ENCODE results near the gene CDYL2. TPM values are rescaled to one million over a fixed set of nuclear protein-coding genes. Genes with fewer than 3 reads are reported as not detected.
"Not testable (repeated sequence)": the region's sequence is repeated elsewhere in the genome, so short reads cannot be mapped to it uniquely, and the experiment has no call there.

The CDYL2 gene
- total and polyA plus RNA-seq, 4 experiments from 2014 or later, result 0.91 to 42.4 (median 20.0) TPM

DNA sequence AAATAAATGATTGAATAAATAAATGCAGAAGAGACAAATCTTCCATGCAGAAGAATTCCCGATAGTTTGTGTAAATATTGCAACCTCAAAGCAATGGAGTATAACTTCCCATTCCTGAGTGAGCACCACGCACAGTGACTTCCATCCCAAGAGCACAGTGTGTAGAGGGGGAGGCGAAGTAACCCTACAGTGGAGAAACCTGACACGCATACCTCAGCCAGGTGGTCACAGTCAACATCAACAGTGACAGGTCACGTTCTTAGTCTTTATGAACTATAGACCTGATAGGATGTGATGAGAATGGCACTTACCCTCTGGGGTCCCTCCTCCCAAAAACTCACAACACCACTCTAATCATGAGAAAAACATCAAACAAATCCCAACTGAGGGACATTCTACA lies 152.0 kb downstream of the CDYL2 start:
- peaks cover 30% of the 10 kb centered on the region for H3K4me1 ChIP-seq (ENCODE audit: insufficient read depth, low read length)
- H3K4me3 Mint-ChIP-seq, result no peak overlapping the region
- H3K9me3 ChIP-seq (ENCODE audit: control insufficient read depth in 1 of 2, low read length in 2 of 2), result no peaks in the 10 kb centered on the region
- H3K4me1 Mint-ChIP-seq, result peaks cover 27 to 49% (median 37%) of the 10 kb centered on the region in 4 donors
- H3K4me3 ChIP-seq (ENCODE audit: low read length in 2 of 2), result no peak overlapping the region
- H3K27me3 ChIP-seq (ENCODE audit: insufficient read depth, low read length), result no peaks in the 10 kb centered on the region
- peaks cover 0 to 9% (median 2%) of the 10 kb centered on the region in 8 donors for H3K9me3 Mint-ChIP-seq
- no peak overlapping the region for H3K27ac ChIP-seq (ENCODE audit: low read depth, low read length)
- H3K36me3 ChIP-seq (ENCODE audit: insufficient read depth, low read length), result no peaks in the 10 kb centered on the region
- intact Hi-C loops (cut with micrococcal nuclease), result no loop called here
- ChIA-PET POLR2A (ENCODE audit: partially characterized antibody) (no interaction called here), CTCF (ENCODE audit: partially characterized antibody) (interaction anchor here (1.2 kb wide), 1 partner anchor 14 kb away, joined by 3 read pairs; no protein-coding TSS in a partner anchor)
- H3K27me3 Mint-ChIP-seq, result no peaks in the 10 kb centered on the region
- no peak for DNase-seq
- H3K27ac Mint-ChIP-seq, result no peak overlapping the region
- H3K36me3 Mint-ChIP-seq, result peaks cover 0 to 5% of the 10 kb centered on the region in 2 donors

DNA sequence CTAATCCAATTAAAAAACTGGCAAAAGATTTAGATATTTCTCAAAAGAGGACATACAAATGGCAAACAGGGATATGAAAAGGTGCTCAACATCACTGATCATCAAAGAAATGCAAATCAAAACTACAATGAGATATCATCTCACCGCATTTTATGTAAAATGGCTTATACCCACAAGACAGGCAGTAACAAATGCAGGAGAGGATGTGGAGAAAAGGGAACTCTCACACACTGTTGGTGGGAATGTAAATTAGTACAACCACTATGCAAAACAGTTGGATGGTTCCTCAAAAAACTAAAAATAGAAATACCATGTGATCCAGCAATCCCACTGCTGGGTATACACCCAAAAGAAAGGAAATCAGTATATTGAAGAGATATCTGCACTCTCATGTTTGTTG lies 154.1 kb downstream of the CDYL2 start:
- H3K27me3 ChIP-seq (ENCODE audit: insufficient read depth, low read length); POLR2A ChIA-PET (ENCODE audit: partially characterized antibody); H3K27ac Mint-ChIP-seq; H3K4me3 ChIP-seq (ENCODE audit: low read length in 2 of 2); H3K36me3 ChIP-seq (ENCODE audit: insufficient read depth, low read length); H3K9me3 ChIP-seq (ENCODE audit: control insufficient read depth in 1 of 2, low read length in 2 of 2); CTCF ChIA-PET (ENCODE audit: partially characterized antibody); H3K27me3 Mint-ChIP-seq; intact Hi-C loops (cut with micrococcal nuclease); H3K27ac ChIP-seq (ENCODE audit: low read depth, low read length); H3K36me3 Mint-ChIP-seq: not testable (repeated sequence)
- H3K9me3 Mint-ChIP-seq, result peaks cover 0 to 15% (median 2%) of the 10 kb centered on the region in 8 donors
- DNase-seq, result peak in 4 of 5 donors; percentile 22 to 54 (median 46)
- H3K4me3 Mint-ChIP-seq, result peak overlapping the region in 6 of 8 donors; percentile 25 to 71 (median 34)
- peaks cover 15% of the 10 kb centered on the region for H3K4me1 ChIP-seq (ENCODE audit: insufficient read depth, low read length)
- H3K4me1 Mint-ChIP-seq, result peaks cover 16 to 29% (median 21%) of the 10 kb centered on the region in 4 donors

DNA sequence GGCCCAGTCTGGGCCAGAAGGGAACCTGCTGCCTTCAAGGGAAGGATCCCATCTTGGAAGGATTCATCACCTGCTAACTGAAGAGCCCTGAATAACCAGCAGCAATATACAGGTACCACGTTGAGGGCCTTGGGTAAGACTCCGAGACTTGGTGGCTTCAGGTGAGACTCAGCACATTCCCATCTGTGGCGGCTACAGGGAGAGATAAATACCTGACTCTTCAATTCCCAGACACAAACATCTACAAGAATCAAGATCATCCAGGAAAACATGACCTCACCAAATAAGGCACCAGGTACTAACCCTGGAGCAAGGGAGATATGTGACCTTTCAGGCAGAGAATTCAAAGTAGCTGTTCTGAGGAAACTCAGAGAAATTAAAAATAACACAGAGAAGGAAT lies 164.1 kb downstream of the CDYL2 start:
- Mint-ChIP-seq H3K36me3 (peaks cover 2 to 15% of the 10 kb centered on the region in 2 donors), H3K4me1 (peaks cover 0 to 9% (median 1%) of the 10 kb centered on the region in 4 donors), H3K4me3 (no peak overlapping the region), H3K27ac (no peak overlapping the region), H3K27me3 (no peaks in the 10 kb centered on the region), H3K9me3 (peaks cover 0 to 27% (median 10%) of the 10 kb centered on the region in 8 donors)
- DNase-seq, result no peak
- Histone ChIP-seq H3K36me3 (ENCODE audit: insufficient read depth, low read length) (no peaks in the 10 kb centered on the region), H3K27me3 (ENCODE audit: insufficient read depth, low read length) (no peaks in the 10 kb centered on the region), H3K4me1 (ENCODE audit: insufficient read depth, low read length) (no peaks in the 10 kb centered on the region), H3K9me3 (ENCODE audit: control insufficient read depth in 1 of 2, low read length in 2 of 2) (no peaks in the 10 kb centered on the region), H3K4me3 (ENCODE audit: low read length in 2 of 2) (no peak overlapping the region), H3K27ac (ENCODE audit: low read depth, low read length) (no peak overlapping the region)
- POLR2A ChIA-PET (ENCODE audit: partially characterized antibody), result no interaction called here
- intact Hi-C loops (cut with micrococcal nuclease), result no loop called here
- CTCF ChIA-PET (ENCODE audit: partially characterized antibody), result no interaction called here

DNA sequence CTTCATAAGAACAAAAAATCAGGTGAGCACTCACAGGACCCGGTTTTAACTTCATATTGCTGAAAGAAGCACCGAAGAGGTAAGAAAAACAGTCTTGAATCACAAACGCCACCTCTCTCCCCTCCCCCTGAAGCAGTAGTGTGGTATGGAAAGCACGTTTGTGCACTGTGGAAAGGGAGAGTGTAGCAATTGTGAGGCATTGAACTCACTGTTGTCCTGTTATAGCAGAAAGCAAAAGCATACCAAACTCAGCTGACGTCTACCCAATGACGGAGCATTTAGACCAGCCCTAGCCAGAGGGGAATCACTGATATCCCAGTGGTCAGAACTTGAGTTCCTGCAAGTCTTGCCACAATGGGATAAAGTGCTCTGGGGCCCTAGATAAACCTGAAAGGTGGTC lies 164.8 kb downstream of the CDYL2 start:
- H3K27me3 Mint-ChIP-seq, result no peaks in the 10 kb centered on the region
- H3K36me3 ChIP-seq (ENCODE audit: insufficient read depth, low read length), result no peaks in the 10 kb centered on the region
- H3K4me3 ChIP-seq (ENCODE audit: low read length in 2 of 2), result no peak overlapping the region
- no peaks in the 10 kb centered on the region for H3K27me3 ChIP-seq (ENCODE audit: insufficient read depth, low read length)
- H3K36me3 Mint-ChIP-seq, result peaks cover 2 to 19% of the 10 kb centered on the region in 2 donors
- peaks cover 0 to 9% (median under 1%) of the 10 kb centered on the region in 4 donors for H3K4me1 Mint-ChIP-seq
- no peak for DNase-seq
- intact Hi-C loops (cut with micrococcal nuclease), result no loop called here
- H3K9me3 Mint-ChIP-seq, result peaks cover 0 to 26% (median 13%) of the 10 kb centered on the region in 8 donors
- no peak overlapping the region for H3K4me3 Mint-ChIP-seq
- no peak overlapping the region for H3K27ac ChIP-seq (ENCODE audit: low read depth, low read length)
- ChIA-PET CTCF (ENCODE audit: partially characterized antibody) (no interaction called here), POLR2A (ENCODE audit: partially characterized antibody) (no interaction called here)
- H3K27ac Mint-ChIP-seq, result no peak overlapping the region
- H3K9me3 ChIP-seq (ENCODE audit: control insufficient read depth in 1 of 2, low read length in 2 of 2), result no peaks in the 10 kb centered on the region
- H3K4me1 ChIP-seq (ENCODE audit: insufficient read depth, low read length), result no peaks in the 10 kb centered on the region

DNA sequence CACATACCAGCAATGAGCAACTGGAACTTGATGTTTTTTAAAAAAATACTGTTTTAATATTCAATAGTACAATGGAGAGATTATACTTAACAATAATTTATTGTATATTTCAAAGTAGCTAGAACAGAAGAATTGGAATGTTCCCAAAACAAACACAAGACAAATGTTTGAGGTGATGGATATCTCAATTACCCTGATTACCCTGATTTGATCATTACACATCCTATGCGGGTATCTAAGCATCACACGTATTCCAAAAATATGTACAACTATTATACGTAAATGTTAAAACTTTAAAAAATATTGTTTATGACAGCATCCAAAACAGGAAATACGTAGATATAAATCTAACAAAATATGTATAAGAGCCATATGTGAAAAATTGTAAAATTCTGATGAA lies 166.8 kb downstream of the CDYL2 start:
- Histone ChIP-seq H3K27ac (ENCODE audit: low read depth, low read length) (no peak overlapping the region), H3K4me3 (ENCODE audit: low read length in 2 of 2) (no peak overlapping the region), H3K27me3 (ENCODE audit: insufficient read depth, low read length) (no peaks in the 10 kb centered on the region), H3K36me3 (ENCODE audit: insufficient read depth, low read length) (no peaks in the 10 kb centered on the region), H3K4me1 (ENCODE audit: insufficient read depth, low read length) (no peaks in the 10 kb centered on the region), H3K9me3 (ENCODE audit: control insufficient read depth in 1 of 2, low read length in 2 of 2) (no peaks in the 10 kb centered on the region)
- CTCF ChIA-PET (ENCODE audit: partially characterized antibody), result no interaction called here
- DNase-seq, result no peak
- peaks cover 0 to 15% of the 10 kb centered on the region in 2 donors for H3K36me3 Mint-ChIP-seq
- H3K4me3 Mint-ChIP-seq, result no peak overlapping the region
- intact Hi-C loops (cut with micrococcal nuclease), result no loop called here
- POLR2A ChIA-PET (ENCODE audit: partially characterized antibody), result no interaction called here
- no peaks in the 10 kb centered on the region for H3K27me3 Mint-ChIP-seq
- H3K4me1 Mint-ChIP-seq, result peaks cover 0 to 3% (median under 1%) of the 10 kb centered on the region in 4 donors
- peaks cover 0 to 16% (median 6%) of the 10 kb centered on the region in 8 donors for H3K9me3 Mint-ChIP-seq
- no peak overlapping the region for H3K27ac Mint-ChIP-seq

DNA sequence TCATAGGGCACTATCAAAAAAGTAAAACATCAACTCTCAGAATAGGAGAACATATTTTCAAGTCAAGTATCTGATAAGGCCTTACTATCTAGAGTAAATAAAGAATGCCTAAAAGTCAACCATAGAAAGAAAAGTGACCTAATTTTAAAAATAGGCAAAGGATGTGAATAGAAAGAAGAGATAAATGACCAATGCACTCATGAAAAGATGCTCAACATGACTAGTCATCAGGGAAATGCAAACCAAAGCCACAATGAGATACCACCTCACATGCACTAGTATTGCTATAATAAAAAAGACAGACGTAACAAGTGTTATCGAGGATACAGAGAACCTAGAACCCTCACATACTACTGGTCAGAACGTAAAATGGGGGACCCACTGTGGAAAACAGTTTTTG lies 172.8 kb downstream of the CDYL2 start:
- DNase-seq, result no peak
- Histone ChIP-seq H3K27me3 (ENCODE audit: insufficient read depth, low read length) (no peaks in the 10 kb centered on the region), H3K36me3 (ENCODE audit: insufficient read depth, low read length) (no peaks in the 10 kb centered on the region), H3K9me3 (ENCODE audit: control insufficient read depth in 1 of 2, low read length in 2 of 2) (no peaks in the 10 kb centered on the region), H3K4me1 (ENCODE audit: insufficient read depth, low read length) (no peaks in the 10 kb centered on the region), H3K27ac (ENCODE audit: low read depth, low read length) (no peak overlapping the region), H3K4me3 (ENCODE audit: low read length in 2 of 2) (no peak overlapping the region)
- H3K4me1 Mint-ChIP-seq, result peaks cover 0 to 2% (median 0%) of the 10 kb centered on the region in 4 donors
- peaks cover 30 to 56% of the 10 kb centered on the region in 2 donors for H3K36me3 Mint-ChIP-seq
- H3K4me3 Mint-ChIP-seq, result no peak overlapping the region
- H3K27ac Mint-ChIP-seq, result no peak overlapping the region
- intact Hi-C loops (cut with micrococcal nuclease), result no loop called here
- CTCF ChIA-PET (ENCODE audit: partially characterized antibody), result no interaction called here
- POLR2A ChIA-PET (ENCODE audit: partially characterized antibody), result no interaction called here
- no peaks in the 10 kb centered on the region for H3K27me3 Mint-ChIP-seq
- peaks cover 0 to 13% (median 6%) of the 10 kb centered on the region in 8 donors for H3K9me3 Mint-ChIP-seq

DNA sequence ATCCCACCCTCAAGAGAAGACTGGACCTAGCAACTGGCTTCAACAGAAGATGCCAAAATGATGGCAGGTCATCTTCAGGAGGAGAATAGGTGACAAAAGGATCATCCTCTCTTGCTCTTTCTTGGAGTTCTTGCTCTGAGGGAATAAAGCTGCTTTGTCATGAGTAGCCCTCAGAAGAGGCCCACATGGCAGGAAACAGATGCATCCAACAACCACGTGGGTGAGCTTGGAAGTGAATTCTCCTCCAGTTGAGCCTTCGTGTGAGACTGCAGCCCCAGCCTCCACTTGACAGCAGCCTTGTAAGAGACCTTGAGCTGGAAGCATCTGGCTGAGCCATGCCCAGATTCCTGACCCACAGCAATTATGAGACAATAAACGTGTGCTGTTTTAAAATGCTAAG lies 176.1 kb downstream of the CDYL2 start:
- POLR2A ChIA-PET (ENCODE audit: partially characterized antibody), result no interaction called here
- H3K27me3 Mint-ChIP-seq, result no peaks in the 10 kb centered on the region
- Histone ChIP-seq H3K27me3 (ENCODE audit: insufficient read depth, low read length) (no peaks in the 10 kb centered on the region), H3K27ac (ENCODE audit: low read depth, low read length) (no peak overlapping the region), H3K36me3 (ENCODE audit: insufficient read depth, low read length) (no peaks in the 10 kb centered on the region), H3K4me1 (ENCODE audit: insufficient read depth, low read length) (no peaks in the 10 kb centered on the region), H3K9me3 (ENCODE audit: control insufficient read depth in 1 of 2, low read length in 2 of 2) (no peaks in the 10 kb centered on the region), H3K4me3 (ENCODE audit: low read length in 2 of 2) (no peak overlapping the region)
- no peak overlapping the region for H3K4me3 Mint-ChIP-seq
- H3K9me3 Mint-ChIP-seq, result peaks cover 0 to 10% (median under 1%) of the 10 kb centered on the region in 8 donors
- no peaks in the 10 kb centered on the region for H3K4me1 Mint-ChIP-seq
- peaks cover 45 to 76% of the 10 kb centered on the region in 2 donors for H3K36me3 Mint-ChIP-seq
- CTCF ChIA-PET (ENCODE audit: partially characterized antibody), result no interaction called here
- no peak for DNase-seq
- intact Hi-C loops (cut with micrococcal nuclease), result no loop called here
- no peak overlapping the region for H3K27ac Mint-ChIP-seq

DNA sequence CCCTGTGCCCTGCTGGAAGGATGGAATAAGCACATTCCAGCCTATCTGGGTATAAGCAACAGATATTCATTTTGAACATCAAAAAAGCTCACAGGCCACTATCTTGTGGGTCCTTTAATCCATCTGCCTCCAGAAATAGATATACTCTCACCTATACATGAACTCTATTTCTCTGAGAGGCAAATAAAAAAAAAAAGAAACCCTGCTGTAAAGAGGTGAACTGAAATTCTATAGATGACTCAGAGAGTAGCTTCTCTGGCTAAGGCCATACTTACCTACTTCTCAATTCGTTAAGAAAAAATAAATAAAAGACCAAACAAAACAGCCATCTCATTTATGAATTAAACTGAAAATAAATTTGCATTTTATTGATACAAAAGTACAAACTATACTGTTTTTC lies 177.3 kb downstream of the CDYL2 start:
- ChIA-PET CTCF (ENCODE audit: partially characterized antibody) (no interaction called here), POLR2A (ENCODE audit: partially characterized antibody) (interaction anchor here (0.6 kb wide), 1 partner anchor 30 kb away, joined by 3 read pairs; no protein-coding TSS in a partner anchor)
- Mint-ChIP-seq H3K9me3 (peaks cover 0 to 10% (median under 1%) of the 10 kb centered on the region in 8 donors), H3K36me3 (peaks cover 44 to 65% of the 10 kb centered on the region in 2 donors), H3K27ac (no peak overlapping the region), H3K27me3 (no peaks in the 10 kb centered on the region), H3K4me1 (no peaks in the 10 kb centered on the region), H3K4me3 (no peak overlapping the region)
- H3K4me3 ChIP-seq (ENCODE audit: low read length in 2 of 2), result no peak overlapping the region
- H3K4me1 ChIP-seq (ENCODE audit: insufficient read depth, low read length), result no peaks in the 10 kb centered on the region
- H3K27ac ChIP-seq (ENCODE audit: low read depth, low read length), result no peak overlapping the region
- DNase-seq, result no peak
- intact Hi-C loops (cut with micrococcal nuclease), result no loop called here
- no peaks in the 10 kb centered on the region for H3K27me3 ChIP-seq (ENCODE audit: insufficient read depth, low read length)
- H3K9me3 ChIP-seq (ENCODE audit: control insufficient read depth in 1 of 2, low read length in 2 of 2), result no peaks in the 10 kb centered on the region
- no peaks in the 10 kb centered on the region for H3K36me3 ChIP-seq (ENCODE audit: insufficient read depth, low read length)

All from CD4-positive, alpha-beta memory T cell (primary cell).